ENCODE measurements around the gene KCNMA1.

- TF ChIP-seq POLR2A (IDR thresholded peaks at IDR 0.05; ENCODE audit: low read depth, low read length) = no peak
- TF ChIP-seq MEF2A (IDR thresholded peaks at IDR 0.05; ENCODE audit: insufficient read depth, low read depth, low read length) = no peak
- TF ChIP-seq CTCF (IDR thresholded peaks at IDR 0.05 in 2 of 3, conservative IDR thresholded peaks at IDR 0.05 in 1 of 3; ENCODE audit: control insufficient read depth in 2 of 3, extremely low read depth in 1 of 3, insufficient read depth in 1 of 3, low read depth in 3 of 3, low read length in 3 of 3) = no peak
These were observed 654.9 kb downstream of the KCNMA1 start for GRCh38 chr10:76982671-76983070.
